Bronchial epithelial cell (primary cell): ENCODE measurements around the gene PTPRD. TPM values are rescaled to one million over a fixed set of nuclear protein-coding genes. Genes with fewer than 3 reads are reported as not detected.
A peak's percentile ranks its signal among the peaks of the same experiment; 100 is the strongest.
"Not testable (repeated sequence)": the region's sequence is repeated elsewhere in the genome, so short reads cannot be mapped to it uniquely, and the experiment has no call there.

Experiments used
- DNase-seq: peaks from one replicate; pipeline ENCODE4 v3.0.0-alpha.2; 2010; ENCODE audit warnings: low read depth
- FAIRE-seq: peaks from 2 replicates; lab custom pipeline; 2011; peaks lifted over from hg19 to GRCh38; lab: Jason Lieb, UNC
- H3K27me3 ChIP-seq: 2 replicates; pipeline ENCODE4 v1.5.1; 2011; ENCODE audit warnings: low read length; ENCODE audit not compliant: control insufficient read depth, insufficient read depth
- H3K36me3 ChIP-seq: 2 replicates; pipeline ENCODE4 v1.5.1; 2011; ENCODE audit warnings: low read length; ENCODE audit not compliant: control insufficient read depth, insufficient read depth
- H3K4me3 ChIP-seq: 2 replicates; pipeline ENCODE4 v1.5.1; 2011; ENCODE audit warnings: mild to moderate bottlenecking, low read depth, low read length, control low read depth
- CTCF ChIP-seq: IDR thresholded peaks from 2 replicates; pipeline ENCODE4 v1.5.1; 2011; ENCODE audit warnings: mild to moderate bottlenecking, moderate library complexity, low read length, control low read depth, inconsistent platforms; ENCODE audit not compliant: insufficient read depth, severe bottlenecking
- total RNA-seq: library from RNA; depleted of rRNA; stranded (reverse); fragments of >200 nt; gene quantifications from 2 replicates; pipeline ENCODE4 v1.2.1, GENCODE V29; 2014

The PTPRD gene
- total RNA-seq, 1 donor from 2014 or later: 2.9 TPM

GRCh38 chr9:10371824-10372223, 241.0 kb downstream of the PTPRD start:
- no peak for TF ChIP-seq CTCF
- FAIRE-seq (no peak), DNase-seq (no peak)
- H3K4me3 ChIP-seq: no peak overlapping the region
- H3K27me3 ChIP-seq: no peaks in the 10 kb centered on the region
- H3K36me3 ChIP-seq: no peaks in the 10 kb centered on the region

- TF ChIP-seq CTCF: peak; percentile 70
- FAIRE-seq: no peak
- no peak overlapping the region for H3K4me3 ChIP-seq
- H3K36me3 ChIP-seq: no peaks in the 10 kb centered on the region
- peak; percentile 60 for DNase-seq
- H3K27me3 ChIP-seq: no peaks in the 10 kb centered on the region
These were observed 246.5 kb downstream of the PTPRD start for GRCh38 chr9:10366171-10366779.

- TF ChIP-seq CTCF: no peak
- Histone ChIP-seq H3K36me3 (no peaks in the 10 kb centered on the region), H3K4me3 (no peak overlapping the region), H3K27me3 (no peaks in the 10 kb centered on the region)
- FAIRE-seq (peak; percentile 18), DNase-seq (no peak)
These were observed 258.2 kb downstream of the PTPRD start for GRCh38 chr9:10354591-10354990.

GRCh38 chr9:10345621-10346020, 267.2 kb downstream of the PTPRD start:
- not testable (repeated sequence) for FAIRE-seq, H3K27me3 ChIP-seq

GRCh38 chr9:10341057-10341456, 271.7 kb downstream of the PTPRD start:
- no peak for TF ChIP-seq CTCF
- Histone ChIP-seq H3K27me3 (no peaks in the 10 kb centered on the region), H3K4me3 (no peak overlapping the region), H3K36me3 (no peaks in the 10 kb centered on the region)
- FAIRE-seq (no peak), DNase-seq (no peak)

More at GRCh38 chr9:10345621-10346020, 267.2 kb downstream of the PTPRD start:
- H3K4me3 ChIP-seq, DNase-seq, H3K36me3 ChIP-seq: not testable (repeated sequence)

- H3K4me3 ChIP-seq: no peak overlapping the region
- no peaks in the 10 kb centered on the region for H3K27me3 ChIP-seq
- no peak for DNase-seq
- no peak for TF ChIP-seq CTCF
- FAIRE-seq: no peak
- no peaks in the 10 kb centered on the region for H3K36me3 ChIP-seq
These were observed 273.6 kb downstream of the PTPRD start for GRCh38 chr9:10339152-10339551.
